ENCODE measurements around the gene RTBDN. TPM values are rescaled to one million over a fixed set of nuclear protein-coding genes. Genes with fewer than 3 reads are reported as not detected.
"Not testable (repeated sequence)": the region's sequence is repeated elsewhere in the genome, so short reads cannot be mapped to it uniquely, and the experiment has no call there.

Gene RTBDN
- total RNA-seq, 2 experiments from 2014 or later: not detected

DNA sequence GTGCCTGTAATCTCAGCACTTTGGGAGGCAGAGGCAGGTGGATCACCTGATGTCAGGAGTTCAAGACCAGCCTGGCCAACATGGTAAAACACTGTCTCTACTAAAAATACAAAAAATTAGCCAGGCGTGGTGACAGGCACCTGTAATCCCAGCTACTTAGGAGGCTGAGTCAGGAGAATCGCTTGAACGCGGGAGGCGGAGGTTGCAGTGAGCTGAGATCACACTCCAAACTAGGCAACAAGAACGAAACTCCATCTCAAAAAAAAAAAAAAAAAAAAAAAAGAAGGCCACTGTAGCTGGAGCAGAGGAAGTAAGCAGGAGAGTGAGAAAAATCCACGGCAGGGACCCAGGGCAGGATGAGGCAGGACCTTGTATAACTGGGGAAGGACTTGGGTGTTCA, 12.2 kb upstream of the RTBDN start:
- not testable (repeated sequence) for H3K4me3 Mint-ChIP-seq
- POLR2A ChIA-PET: interaction anchor here (1.0 to 1.7 kb wide), 3 partner anchors 54 to 81 kb away, joined by 3 to 6 read pairs (median 3); no protein-coding TSS in a partner anchor

DNA sequence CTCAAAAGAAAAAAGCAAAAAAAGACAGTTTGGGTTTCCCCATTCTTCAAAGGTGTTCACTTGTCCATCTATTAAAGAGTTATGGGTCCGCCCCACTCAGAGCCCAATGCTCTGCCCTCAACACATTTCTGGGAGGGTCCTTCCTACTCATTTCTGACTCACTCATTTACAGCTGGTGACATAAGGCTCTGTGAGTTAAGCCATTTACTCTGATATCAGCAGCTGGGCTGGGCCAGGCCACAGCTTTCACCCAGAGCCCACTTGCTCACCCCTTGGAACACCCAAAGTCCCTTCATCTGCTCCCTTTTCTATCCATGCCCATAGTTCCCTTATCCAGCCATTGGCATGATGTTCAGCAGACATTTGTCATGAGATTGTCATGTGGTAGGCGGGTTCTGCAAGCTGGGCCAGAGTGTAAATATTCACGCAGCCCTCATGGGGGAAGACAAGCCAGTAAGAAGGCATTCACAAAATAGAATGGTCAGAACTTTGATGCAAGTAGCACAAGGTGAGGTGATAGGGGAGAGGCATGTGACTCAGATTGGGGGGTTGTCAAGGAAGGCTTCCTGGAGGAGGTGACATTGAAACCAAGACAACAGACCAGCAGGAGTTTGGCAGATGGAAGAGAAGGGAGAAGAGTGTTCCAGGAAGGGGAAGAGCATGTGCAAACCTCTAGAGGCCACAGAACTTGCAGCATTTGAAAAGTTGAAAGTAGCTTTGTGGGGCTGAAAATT, 9.8 kb upstream of the RTBDN start:
- ChIA-PET CTCF (interaction anchor here (1.3 to 11.8 kb wide), 3 partner anchors 19 to 82 kb away, joined by 4 to 280 read pairs (median 6); no protein-coding TSS in a partner anchor), POLR2A (no interaction called here)
- H3K4me1 Mint-ChIP-seq (ENCODE audit: low read depth): peaks cover 28% of the 10 kb centered on the region
- intact Hi-C loops (cut with micrococcal nuclease): no loop called here
- H3K27ac Mint-ChIP-seq: no peak overlapping the region
- H3K4me3 Mint-ChIP-seq: no peak overlapping the region
- H3K36me3 Mint-ChIP-seq: no peaks in the 10 kb centered on the region
- no peak for DNase-seq
- no peaks in the 10 kb centered on the region for H3K9me3 Mint-ChIP-seq
- peaks cover 53% of the 10 kb centered on the region for H3K27me3 Mint-ChIP-seq

More for the DNA sequence above, 12.2 kb upstream of the RTBDN start:
- H3K36me3 Mint-ChIP-seq; DNase-seq; H3K27ac Mint-ChIP-seq; H3K9me3 Mint-ChIP-seq; H3K4me1 Mint-ChIP-seq (ENCODE audit: low read depth): not testable (repeated sequence)
- CTCF ChIA-PET: interaction anchor here (0.6 to 11.8 kb wide), 20 partner anchors 9 to 174 kb away, joined by 3 to 280 read pairs (median 8); partner anchors contain the start of gene RNASEH2A
- intact Hi-C loops (cut with micrococcal nuclease): loop anchor here (2.0 kb wide), 1 partner anchor 80 kb away; no protein-coding TSS in a partner anchor
- peaks cover 30% of the 10 kb centered on the region for H3K27me3 Mint-ChIP-seq

DNA sequence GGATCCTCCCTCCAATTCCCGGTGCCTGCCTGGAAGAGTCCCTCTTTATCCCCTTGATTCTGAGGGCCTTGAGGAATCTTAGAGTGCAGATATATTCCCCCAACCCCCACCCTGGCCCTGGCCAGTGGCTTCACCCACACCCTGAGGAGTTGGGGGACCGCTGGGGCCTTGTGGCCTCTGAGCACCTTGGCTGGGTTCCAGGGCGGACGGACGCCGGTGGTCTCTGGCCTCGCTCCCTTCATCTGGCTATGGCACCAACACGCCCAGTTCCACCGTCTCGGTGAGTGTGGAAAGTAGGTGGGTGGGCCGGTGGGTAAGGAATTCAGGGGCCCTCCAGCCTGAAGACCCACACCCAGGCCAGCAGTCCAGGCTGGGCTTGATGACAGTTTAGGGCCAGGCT, 8.9 kb upstream of the RTBDN start:
- H3K36me3 Mint-ChIP-seq: no peaks in the 10 kb centered on the region
- H3K27me3 Mint-ChIP-seq: peaks cover 52% of the 10 kb centered on the region
- H3K4me3 Mint-ChIP-seq: no peak overlapping the region
- CTCF ChIA-PET: interaction anchor here (1.5 to 11.8 kb wide), 2 partner anchors 18 to 81 kb away, joined by 6 to 280 read pairs; no protein-coding TSS in a partner anchor
- no peak for DNase-seq
- no peaks in the 10 kb centered on the region for H3K9me3 Mint-ChIP-seq
- no peak overlapping the region for H3K27ac Mint-ChIP-seq
- peaks cover 31% of the 10 kb centered on the region for H3K4me1 Mint-ChIP-seq (ENCODE audit: low read depth)
- intact Hi-C loops (cut with micrococcal nuclease): no loop called here
- POLR2A ChIA-PET: no interaction called here

DNA sequence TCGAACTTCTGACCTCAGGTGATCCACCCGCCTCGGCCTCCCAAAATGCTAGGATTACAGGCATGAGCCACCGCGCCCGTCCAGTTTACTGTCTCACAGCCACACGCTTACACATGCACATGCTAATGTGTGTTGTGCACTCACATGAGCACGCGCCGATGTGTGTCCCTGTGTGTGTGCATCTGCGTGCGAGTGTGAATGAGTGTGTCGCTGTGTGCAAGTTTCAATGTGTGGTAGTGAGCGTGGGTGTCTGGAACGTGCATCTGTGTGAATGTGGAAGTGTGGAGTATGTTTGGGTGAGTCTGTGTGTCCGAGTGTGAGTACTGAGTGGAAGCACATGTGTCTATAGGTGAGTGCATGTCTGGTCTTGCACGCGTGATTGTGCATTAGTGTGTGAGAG, 8.1 kb upstream of the RTBDN start:
- CTCF ChIA-PET: no interaction called here
- intact Hi-C loops (cut with micrococcal nuclease): no loop called here
- DNase-seq: no peak
- POLR2A ChIA-PET: no interaction called here
- H3K27me3 Mint-ChIP-seq: peaks cover 56% of the 10 kb centered on the region
- H3K9me3 Mint-ChIP-seq: no peaks in the 10 kb centered on the region
- H3K4me3 Mint-ChIP-seq: no peak overlapping the region
- H3K27ac Mint-ChIP-seq: no peak overlapping the region
- peaks cover 29% of the 10 kb centered on the region for H3K4me1 Mint-ChIP-seq (ENCODE audit: low read depth)
- H3K36me3 Mint-ChIP-seq: no peaks in the 10 kb centered on the region

- peaks cover 34% of the 10 kb centered on the region for H3K4me1 Mint-ChIP-seq (ENCODE audit: low read depth)
- H3K4me3 Mint-ChIP-seq: peak overlapping the region; percentile 27
- ChIA-PET CTCF (no interaction called here), POLR2A (no interaction called here)
- peak; percentile 36 for DNase-seq
- no peaks in the 10 kb centered on the region for H3K9me3 Mint-ChIP-seq
- H3K36me3 Mint-ChIP-seq: no peaks in the 10 kb centered on the region
- intact Hi-C loops (cut with micrococcal nuclease): no loop called here
- peaks cover 58% of the 10 kb centered on the region for H3K27me3 Mint-ChIP-seq
- no peak overlapping the region for H3K27ac Mint-ChIP-seq
Observed at GRCh38 chr19:12841094-12841493, 6.7 kb upstream of the RTBDN start.

DNA sequence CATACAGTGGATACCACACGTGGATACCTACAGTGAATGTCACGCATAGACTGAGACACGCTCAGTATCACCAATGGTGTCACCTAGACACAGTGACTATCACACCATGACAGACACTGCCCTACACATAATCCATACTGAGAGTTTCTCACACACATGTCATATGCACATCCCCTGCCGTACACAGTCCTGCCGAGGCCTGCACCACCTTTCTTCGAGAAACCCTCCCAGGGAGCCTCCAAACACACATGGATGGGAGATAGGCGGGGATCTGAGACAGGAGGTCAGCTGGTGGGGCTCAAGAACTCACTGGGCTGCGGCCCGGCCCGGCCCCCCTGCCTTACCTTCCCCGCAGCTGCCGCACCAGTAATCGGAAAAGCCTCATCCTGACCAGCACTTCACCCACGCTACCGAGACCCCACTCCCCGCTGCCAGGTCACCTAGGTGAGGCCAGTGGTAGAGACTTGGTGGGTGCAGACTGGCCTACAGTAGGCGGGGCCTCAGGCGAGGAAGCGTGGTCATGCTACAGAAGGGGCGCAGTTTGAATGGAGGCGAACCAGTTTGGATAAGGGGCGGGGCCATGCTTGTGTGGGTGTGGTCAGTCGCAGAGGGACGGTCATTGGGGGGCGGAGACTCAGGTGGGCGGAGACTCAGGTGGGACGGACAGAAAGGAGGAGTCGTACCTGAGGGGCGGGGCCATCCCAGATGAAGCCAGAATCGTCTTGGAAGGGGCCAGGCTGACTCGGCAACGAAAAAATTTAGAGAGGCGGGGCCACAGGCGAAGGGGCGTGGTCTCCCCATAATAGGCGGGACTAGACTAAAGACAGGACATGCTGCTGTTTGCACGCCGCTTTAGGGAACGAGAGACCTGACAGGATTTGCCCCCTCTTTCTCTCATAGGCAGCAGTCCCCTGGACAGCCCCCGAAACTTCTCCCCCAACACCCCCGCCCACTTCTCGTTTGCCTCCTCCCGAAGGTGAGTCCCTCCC, 6.0 kb upstream of the RTBDN start:
- intact Hi-C loops (cut with micrococcal nuclease): no loop called here
- ChIA-PET CTCF (interaction anchor here (1.3 to 1.6 kb wide), 2 partner anchors 10 to 14 kb away, joined by 4 to 5 read pairs; no protein-coding TSS in a partner anchor), POLR2A (no interaction called here)
- Mint-ChIP-seq H3K9me3 (no peaks in the 10 kb centered on the region), H3K36me3 (no peaks in the 10 kb centered on the region), H3K27me3 (peaks cover 64% of the 10 kb centered on the region), H3K4me3 (no peak overlapping the region), H3K4me1 (ENCODE audit: low read depth) (peaks cover 34% of the 10 kb centered on the region), H3K27ac (no peak overlapping the region)
- DNase-seq: peak; percentile 77

- Mint-ChIP-seq H3K36me3 (no peaks in the 10 kb centered on the region), H3K4me1 (ENCODE audit: low read depth) (peaks cover 38% of the 10 kb centered on the region), H3K27me3 (peaks cover 70% of the 10 kb centered on the region), H3K4me3 (no peak overlapping the region), H3K9me3 (no peaks in the 10 kb centered on the region), H3K27ac (no peak overlapping the region)
- POLR2A ChIA-PET: no interaction called here
- CTCF ChIA-PET: interaction anchor here (0.7 to 1.6 kb wide), 5 partner anchors 9 to 97 kb away, joined by 3 to 6 read pairs (median 4); no protein-coding TSS in a partner anchor
- peak; percentile 44 for DNase-seq
- intact Hi-C loops (cut with micrococcal nuclease): loop anchor here (5.0 kb wide), 2 partner anchors 37 to 62 kb away; partner anchors contain the start of genes HOOK2, PRDX2 and THSD8
Observed at GRCh38 chr19:12838886-12839756, 4.7 kb upstream of the RTBDN start.

DNA sequence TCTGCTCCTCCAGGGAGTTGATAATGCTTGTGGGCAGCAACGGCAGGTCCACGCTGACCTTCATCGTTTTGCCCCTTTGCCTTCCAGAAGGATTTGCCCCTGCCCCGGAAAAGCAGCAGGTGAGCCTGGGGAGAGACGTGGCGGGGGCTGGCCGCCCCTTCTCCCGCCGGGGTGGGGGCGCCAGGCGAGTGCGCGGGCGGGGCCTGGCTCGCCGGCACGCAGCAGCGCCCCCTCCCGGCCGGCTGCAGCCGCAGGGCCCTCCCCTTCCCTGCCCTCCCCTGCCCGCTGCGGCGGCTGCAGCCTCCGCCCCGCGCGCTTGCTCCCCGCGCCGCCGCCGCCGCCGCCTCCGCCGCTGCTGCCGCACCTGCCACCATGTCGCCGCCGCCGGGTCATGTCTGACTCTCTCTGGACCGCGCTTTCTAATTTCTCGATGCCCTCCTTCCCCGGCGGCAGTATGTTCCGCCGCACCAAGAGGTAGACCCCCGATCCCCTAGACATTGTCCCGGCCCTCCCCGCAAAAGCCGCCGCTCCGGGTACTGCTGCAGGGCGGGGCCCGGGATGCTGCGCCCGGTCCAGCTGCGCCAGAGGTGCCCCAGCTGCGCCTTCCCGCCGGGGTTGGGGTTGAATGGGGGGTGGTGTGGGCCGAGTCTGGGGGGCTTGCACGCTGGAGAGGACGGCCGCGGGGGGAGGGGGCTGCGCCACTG, 4.0 kb upstream of the RTBDN start, which contains the start of gene MAST1:
MAST1 (plus strand) TSS at position 334 of the 704 bp plus-strand sequence; CDS start at position 392, 58 bp downstream.
- Mint-ChIP-seq H3K9me3 (no peaks in the 10 kb centered on the region), H3K27ac (peak within 1 kb of the TSS; percentile 20), H3K36me3 (no peaks in the 10 kb centered on the region), H3K4me1 (ENCODE audit: low read depth) (peaks cover 38% of the 10 kb centered on the region), H3K4me3 (peak within 1 kb of the TSS; percentile 38), H3K27me3 (peaks cover 69% of the 10 kb centered on the region)
- intact Hi-C loops (cut with micrococcal nuclease): loop anchor here (5.0 kb wide), 2 partner anchors 36 to 61 kb away; partner anchors contain the start of genes HOOK2, PRDX2 and THSD8
- POLR2A ChIA-PET: no interaction called here
- CTCF ChIA-PET: interaction anchor here (0.9 to 2.2 kb wide), 6 partner anchors 9 to 96 kb away, joined by 4 to 17 read pairs (median 4); no protein-coding TSS in a partner anchor
- DNase-seq: peak; percentile 68

GRCh38 chr19:12837225-12837624, 2.8 kb upstream of the RTBDN start:
- peaks cover 70% of the 10 kb centered on the region for H3K27me3 Mint-ChIP-seq
- no peak for DNase-seq
- ChIA-PET POLR2A (no interaction called here), CTCF (interaction anchor here (0.9 to 2.2 kb wide), 6 partner anchors 8 to 75 kb away, joined by 3 to 17 read pairs (median 4); no protein-coding TSS in a partner anchor)
- H3K27ac Mint-ChIP-seq: peak overlapping the region; percentile 20
- peaks cover 44% of the 10 kb centered on the region for H3K4me1 Mint-ChIP-seq (ENCODE audit: low read depth)
- intact Hi-C loops (cut with micrococcal nuclease): loop anchor here (5.0 kb wide), 2 partner anchors 35 to 60 kb away; partner anchors contain the start of genes HOOK2, PRDX2 and THSD8
- H3K9me3 Mint-ChIP-seq: no peaks in the 10 kb centered on the region
- no peaks in the 10 kb centered on the region for H3K36me3 Mint-ChIP-seq
- no peak overlapping the region for H3K4me3 Mint-ChIP-seq

- no peak overlapping the region for H3K4me3 Mint-ChIP-seq
- peaks cover 72% of the 10 kb centered on the region for H3K27me3 Mint-ChIP-seq
- POLR2A ChIA-PET: no interaction called here
- no peaks in the 10 kb centered on the region for H3K36me3 Mint-ChIP-seq
- intact Hi-C loops (cut with micrococcal nuclease): loop anchor here (5.0 kb wide), 2 partner anchors 34 to 59 kb away; partner anchors contain the start of genes HOOK2, PRDX2 and THSD8
- CTCF ChIA-PET: interaction anchor here (0.9 to 2.2 kb wide), 4 partner anchors 11 to 74 kb away, joined by 3 to 17 read pairs (median 8); no protein-coding TSS in a partner anchor
- DNase-seq: no peak
- no peak overlapping the region for H3K27ac Mint-ChIP-seq
- no peaks in the 10 kb centered on the region for H3K9me3 Mint-ChIP-seq
- H3K4me1 Mint-ChIP-seq (ENCODE audit: low read depth): peaks cover 40% of the 10 kb centered on the region
Observed at GRCh38 chr19:12836529-12836863, 2.1 kb upstream of the RTBDN start.
